Heart left ventricle (tissue), 13 donors: ENCODE measurements around the gene RALB.

Experiments used
- POLR2A ChIP-seq, 2 donors: fragments of 450-650 bp; IDR thresholded peaks; one replicate each; pipeline ENCODE4 v1.6.1; 2017; ENCODE audit warnings: antibody characterized with exemption in 2 of 2, mild to moderate bottlenecking in 2 of 2, moderate library complexity in 2 of 2
- TF ChIP-seq, protein P1 (sequence below), 12 donors: fragments of 200-600 bp; sonication (generic) in 4 of 12; IDR thresholded peaks; one replicate each; pipeline versions ENCODE4 v1.5.0 to v1.8.0; 2018 to 2022; ENCODE audit warnings: antibody characterized with exemption in 12 of 12, mild to moderate bottlenecking in 5 of 12
- donor health status: ischemic (EF 13 %, LVEDD 7.1; RV severe dilation, severe dysfunction).
- donor health status: DM: no; HTN: yes; CAD: no.
- donor health status: DM: no; HTN: no; CAD: no.
- donor health status: ischemic (EF 25% LVEDD 6.9; RV normal size, moderate dysfunction).
- donor health status: ischemic (EF 25% LVEDD 5.7; RV mildly dilated, moderate dysfunction).
- donor health status: ischemic (EF 35%, LVEDD 5.7; RV mildly dilated, moderate dysfunction).
- donor health status: nonischemic (EF 11% LVEDD 7.7; RV severe dilation, severe dysfunction).
- donor health status: DM: yes; HTN: yes; CAD: no.
- donor health status: PGD.
- donor health status: ischemic (EF 29% LVEDD 5.4; RV normal size, mild dysfunction).
- donor health status: nonischemic (EF 23%, LVEDD 6.1; RV moderate dilation, normal function).

DNA sequence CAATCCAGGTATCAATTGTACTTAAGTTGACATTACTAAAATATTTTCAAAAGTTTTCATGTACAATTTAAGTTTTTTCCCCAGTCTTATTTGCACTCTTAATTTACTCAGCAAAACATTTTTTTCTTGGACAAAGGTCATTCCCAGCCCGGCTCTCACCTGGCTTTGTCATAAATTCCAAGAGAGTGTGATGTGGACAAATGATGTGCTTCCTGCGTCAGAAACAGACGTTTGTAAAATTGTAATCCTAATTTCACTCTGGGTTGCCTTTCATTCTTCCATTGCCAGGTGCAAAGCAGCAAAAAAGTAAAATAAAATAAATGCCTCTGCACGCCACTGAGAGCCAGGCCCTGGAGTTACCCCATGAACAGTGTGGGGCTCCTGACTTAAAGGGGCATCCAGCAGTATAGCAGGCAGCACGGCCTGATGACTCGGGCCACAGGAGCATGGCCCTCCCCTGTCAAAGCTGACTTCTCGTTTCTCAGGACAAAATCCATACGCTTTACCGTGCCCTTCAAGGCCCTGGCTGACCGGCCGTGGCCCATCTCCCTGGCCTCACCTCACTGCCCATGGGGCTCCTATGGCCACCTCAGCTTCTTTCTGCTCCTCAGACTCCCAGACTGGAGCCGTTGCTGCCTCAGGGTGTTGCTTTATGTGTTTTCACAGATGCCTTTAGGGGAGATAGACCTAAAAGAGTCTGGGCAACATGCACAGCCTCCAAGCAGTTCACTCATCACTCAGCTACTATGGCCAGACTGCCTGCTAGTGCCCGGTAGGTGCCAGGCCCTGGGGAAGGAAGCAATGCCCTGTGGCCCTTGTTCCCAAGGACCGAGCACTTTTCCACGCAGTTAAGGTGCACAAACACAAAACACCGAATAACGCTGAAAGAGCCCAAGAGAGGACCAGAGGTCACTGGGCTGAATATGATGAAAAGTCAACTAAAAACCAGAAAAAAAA is 21.9 kb upstream of the RALB start:
- TF ChIP-seq, protein P1, sequence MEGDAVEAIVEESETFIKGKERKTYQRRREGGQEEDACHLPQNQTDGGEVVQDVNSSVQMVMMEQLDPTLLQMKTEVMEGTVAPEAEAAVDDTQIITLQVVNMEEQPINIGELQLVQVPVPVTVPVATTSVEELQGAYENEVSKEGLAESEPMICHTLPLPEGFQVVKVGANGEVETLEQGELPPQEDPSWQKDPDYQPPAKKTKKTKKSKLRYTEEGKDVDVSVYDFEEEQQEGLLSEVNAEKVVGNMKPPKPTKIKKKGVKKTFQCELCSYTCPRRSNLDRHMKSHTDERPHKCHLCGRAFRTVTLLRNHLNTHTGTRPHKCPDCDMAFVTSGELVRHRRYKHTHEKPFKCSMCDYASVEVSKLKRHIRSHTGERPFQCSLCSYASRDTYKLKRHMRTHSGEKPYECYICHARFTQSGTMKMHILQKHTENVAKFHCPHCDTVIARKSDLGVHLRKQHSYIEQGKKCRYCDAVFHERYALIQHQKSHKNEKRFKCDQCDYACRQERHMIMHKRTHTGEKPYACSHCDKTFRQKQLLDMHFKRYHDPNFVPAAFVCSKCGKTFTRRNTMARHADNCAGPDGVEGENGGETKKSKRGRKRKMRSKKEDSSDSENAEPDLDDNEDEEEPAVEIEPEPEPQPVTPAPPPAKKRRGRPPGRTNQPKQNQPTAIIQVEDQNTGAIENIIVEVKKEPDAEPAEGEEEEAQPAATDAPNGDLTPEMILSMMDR (IDR thresholded peaks at IDR 0.05), result no peak
- no peak for TF ChIP-seq POLR2A (IDR thresholded peaks at IDR 0.05)
